ENCODE measurements around the gene INF2.

DNA sequence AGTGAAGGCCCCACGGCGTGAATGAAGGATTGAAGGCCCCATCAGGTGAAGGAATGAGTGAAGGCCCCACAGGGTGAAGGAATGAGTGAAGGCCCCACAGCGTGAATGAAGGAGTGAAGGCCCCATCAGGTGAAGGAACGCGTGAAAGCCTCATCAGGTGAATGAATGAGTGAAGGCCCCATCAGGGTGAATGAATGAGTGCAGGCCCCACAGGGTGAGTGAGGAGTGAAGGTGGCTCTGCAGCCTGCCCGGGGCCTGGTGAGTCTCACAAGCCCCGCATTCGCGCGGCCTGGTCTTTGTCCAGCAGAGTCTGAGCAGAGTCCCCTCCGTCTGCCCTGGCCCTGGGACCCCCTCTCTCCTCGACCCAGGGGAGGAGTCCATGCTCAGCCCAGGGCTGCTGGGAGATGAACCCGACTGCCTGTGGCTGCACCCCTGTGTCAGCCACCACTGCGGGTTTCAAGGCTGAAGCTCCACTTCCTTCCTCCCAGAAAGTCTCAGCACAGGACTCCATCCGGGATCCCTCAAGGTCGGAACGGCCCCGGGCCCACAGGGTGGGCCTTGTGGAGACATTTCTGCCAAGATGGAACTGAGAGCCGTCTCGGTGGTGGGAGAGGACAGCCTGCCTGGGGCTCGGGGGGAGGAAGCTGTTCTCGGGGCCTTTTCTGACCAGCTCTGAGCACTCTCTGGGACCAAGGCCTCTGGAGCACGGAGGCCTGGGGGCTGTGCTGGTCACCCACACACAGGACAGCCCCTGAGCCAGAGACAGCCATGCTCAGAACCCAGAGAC, 47.5 kb upstream of the INF2 start:
- no peak for TF ChIP-seq TARDBP (IDR thresholded peaks at IDR 0.05)
- no peak for TF ChIP-seq CTBP1 (IDR thresholded peaks at IDR 0.05; ENCODE audit: borderline replicate concordance)

Measured in HEK293T (cell line).